AG04449 (cell line): ENCODE measurements around the gene DYNLT1.

Source experiments
- CTCF ChIA-PET: fragments of 350-600 bp; formaldehyde crosslinking; extraction: SDS; loops from one replicate; lab custom pipeline; 2021; ENCODE audit warnings: antibody characterized with exemption; lab: Yijun Ruan, JAX
- POLR2A ChIA-PET: fragments of 400-600, 350-600 bp; formaldehyde crosslinking; extraction: SDS; loops from one replicate; lab custom pipeline; 2020; ENCODE audit warnings: antibody characterized with exemption, inconsistent platforms; lab: Yijun Ruan, JAX
- DNase-seq: peaks from one replicate; pipeline ENCODE4 v3.0.0-alpha.2; 2010; ENCODE audit warnings: low read depth, low spot score
- H3K4me3 ChIP-seq: 2 replicates; pipeline ENCODE4 v1.5.1; 2011; ENCODE audit warnings: low read depth, mild to moderate bottlenecking, control low read depth, low read length
- TF ChIP-seq, protein P1 (sequence below): IDR thresholded peaks from one replicate; pipeline ENCODE4 v1.5.1; 2011; ENCODE audit warnings: mild to moderate bottlenecking, moderate library complexity, low read length, control low read depth, inconsistent platforms; ENCODE audit not compliant: insufficient read depth; ENCODE audit errors: missing control alignments

Gene DYNLT1

DNA sequence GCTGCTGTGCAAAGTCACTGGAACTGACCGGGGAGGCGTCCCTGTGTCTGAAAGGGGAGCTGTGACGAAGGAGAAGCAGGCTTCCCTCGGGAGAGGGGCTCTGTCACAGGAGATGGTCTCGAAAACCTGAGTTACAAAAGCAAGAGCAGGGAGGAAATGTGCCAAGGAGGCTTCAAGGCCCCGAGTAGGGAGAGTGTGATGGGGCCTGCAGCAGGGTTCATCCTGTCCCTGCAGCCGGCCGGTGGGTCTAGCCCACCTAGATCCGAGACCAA is 16.7 kb downstream of the DYNLT1 start:
- H3K4me3 ChIP-seq = no peak overlapping the region
- TF ChIP-seq, protein P1, sequence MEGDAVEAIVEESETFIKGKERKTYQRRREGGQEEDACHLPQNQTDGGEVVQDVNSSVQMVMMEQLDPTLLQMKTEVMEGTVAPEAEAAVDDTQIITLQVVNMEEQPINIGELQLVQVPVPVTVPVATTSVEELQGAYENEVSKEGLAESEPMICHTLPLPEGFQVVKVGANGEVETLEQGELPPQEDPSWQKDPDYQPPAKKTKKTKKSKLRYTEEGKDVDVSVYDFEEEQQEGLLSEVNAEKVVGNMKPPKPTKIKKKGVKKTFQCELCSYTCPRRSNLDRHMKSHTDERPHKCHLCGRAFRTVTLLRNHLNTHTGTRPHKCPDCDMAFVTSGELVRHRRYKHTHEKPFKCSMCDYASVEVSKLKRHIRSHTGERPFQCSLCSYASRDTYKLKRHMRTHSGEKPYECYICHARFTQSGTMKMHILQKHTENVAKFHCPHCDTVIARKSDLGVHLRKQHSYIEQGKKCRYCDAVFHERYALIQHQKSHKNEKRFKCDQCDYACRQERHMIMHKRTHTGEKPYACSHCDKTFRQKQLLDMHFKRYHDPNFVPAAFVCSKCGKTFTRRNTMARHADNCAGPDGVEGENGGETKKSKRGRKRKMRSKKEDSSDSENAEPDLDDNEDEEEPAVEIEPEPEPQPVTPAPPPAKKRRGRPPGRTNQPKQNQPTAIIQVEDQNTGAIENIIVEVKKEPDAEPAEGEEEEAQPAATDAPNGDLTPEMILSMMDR = no peak
- ChIA-PET CTCF (interaction anchor here (1.7 kb wide), 1 partner anchor 63 kb away, joined by 8 read pairs; no protein-coding TSS in a partner anchor), POLR2A (interaction anchor here (0.6 kb wide), 1 partner anchor 19 kb away, joined by 4 read pairs; no protein-coding TSS in a partner anchor)
- DNase-seq = no peak

DNA sequence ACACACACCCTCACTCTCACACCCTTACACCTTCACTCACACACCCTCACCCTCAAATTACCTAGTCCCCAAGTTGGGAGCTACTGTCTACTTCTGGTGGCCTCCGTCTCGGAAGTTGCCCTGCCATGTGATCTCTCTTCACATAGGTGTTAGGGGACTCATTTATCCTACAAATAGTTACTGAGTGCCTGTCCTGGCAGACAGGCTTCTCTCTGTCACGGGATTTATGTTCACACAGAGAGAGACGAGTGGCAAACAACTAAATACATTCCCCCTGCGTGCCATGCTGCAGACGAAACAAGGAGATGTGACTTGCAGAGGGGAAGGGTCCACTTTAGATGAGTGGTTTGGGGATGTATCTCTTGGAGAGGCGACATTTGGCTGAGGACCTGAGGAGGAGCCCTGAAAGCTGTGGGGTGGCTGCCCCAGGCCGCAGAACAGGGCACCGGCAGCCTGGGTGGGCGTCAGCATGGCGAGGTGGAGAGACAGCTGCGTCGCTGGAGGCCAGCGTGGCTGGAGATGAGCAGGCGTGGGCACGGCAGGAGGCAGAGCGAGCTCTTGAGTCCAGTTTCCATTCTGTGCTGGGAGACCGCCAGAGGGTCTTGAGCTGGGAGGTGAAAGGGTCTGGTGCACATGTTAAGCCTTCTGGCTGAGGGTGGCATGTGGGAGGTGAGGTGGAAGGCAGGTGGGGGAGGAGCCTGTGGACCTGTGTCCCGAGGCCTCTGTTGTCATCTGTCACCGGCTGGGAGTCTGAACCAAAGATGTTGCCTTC is 17.2 kb downstream of the DYNLT1 start:
- CTCF ChIA-PET = interaction anchor here (1.0 to 1.7 kb wide), 3 partner anchors 17 to 63 kb away, joined by 3 to 8 read pairs (median 3); partner anchors contain the start of gene DYNLT1
- DNase-seq = no peak
- POLR2A ChIA-PET = interaction anchor here (0.6 kb wide), 1 partner anchor 19 kb away, joined by 4 read pairs; no protein-coding TSS in a partner anchor

DNA sequence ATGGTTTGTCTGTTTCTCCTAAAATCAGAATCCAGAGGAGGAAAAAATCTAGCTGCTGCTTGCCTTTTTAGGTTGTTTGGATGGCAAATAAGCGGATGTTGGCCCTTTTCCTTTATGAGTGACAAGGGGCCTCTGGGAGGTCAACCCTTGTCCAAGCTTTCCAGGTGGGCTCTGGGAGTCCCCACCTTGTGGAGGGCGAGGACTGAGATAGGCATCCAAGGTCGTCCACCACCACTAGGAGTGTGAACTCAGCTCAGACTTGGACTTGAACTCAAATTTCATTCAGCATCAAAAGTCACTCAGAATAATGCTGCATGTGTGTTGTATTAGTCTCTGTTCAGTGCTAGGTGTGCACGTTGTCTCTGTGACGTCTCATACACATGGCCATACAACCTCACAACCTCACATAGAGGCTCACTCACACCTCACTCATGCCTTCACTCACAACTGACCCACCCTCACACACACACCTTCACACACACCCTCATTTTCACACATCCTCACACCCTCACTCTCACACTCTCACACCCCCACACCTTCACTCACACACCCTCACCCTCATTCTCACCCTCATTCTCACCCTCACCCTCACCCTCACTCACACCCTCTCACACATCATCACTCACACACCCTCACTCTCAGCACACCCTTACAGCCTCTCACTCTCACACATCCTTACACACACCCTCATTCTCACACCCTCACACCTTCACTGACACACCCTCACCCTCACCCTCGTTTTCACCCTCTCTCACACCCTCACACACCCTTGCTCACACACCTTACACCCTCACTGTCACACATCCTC is 18.0 kb downstream of the DYNLT1 start:
- TF ChIP-seq, protein P1 = no peak
- ChIA-PET CTCF (interaction anchor here (1.0 to 1.1 kb wide), 2 partner anchors 18 to 21 kb away, joined by 3 read pairs; partner anchors contain the start of gene DYNLT1), POLR2A (no interaction called here)
- no peak overlapping the region for H3K4me3 ChIP-seq
- no peak for DNase-seq

More for the DNA sequence above, 17.2 kb downstream of the DYNLT1 start:
- TF ChIP-seq, protein P1 = no peak
- no peak overlapping the region for H3K4me3 ChIP-seq

DNA sequence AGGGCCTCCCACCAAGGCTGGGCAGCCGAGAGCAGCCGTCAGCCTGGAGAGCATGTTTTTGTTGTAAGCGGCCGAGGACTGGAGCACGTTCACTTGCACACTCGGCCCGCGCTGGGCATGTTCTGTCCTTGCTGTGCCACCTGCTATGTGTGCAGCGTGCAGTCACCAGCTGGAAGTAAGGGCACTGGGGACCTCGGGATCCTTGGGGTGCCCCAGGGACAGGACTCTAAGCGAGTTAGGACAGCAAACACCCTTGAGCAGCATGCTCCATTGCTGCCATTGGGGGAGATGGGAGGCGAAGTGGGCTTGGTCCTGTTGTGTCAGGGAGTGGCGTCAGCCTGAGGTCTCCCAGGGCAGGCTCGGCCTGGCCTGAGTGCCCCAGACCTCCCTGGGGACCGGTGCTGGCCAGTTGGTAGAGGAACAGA is 18.6 kb downstream of the DYNLT1 start:
- POLR2A ChIA-PET = no interaction called here
- TF ChIP-seq, protein P1 = no peak
- no peak for DNase-seq
- no peak overlapping the region for H3K4me3 ChIP-seq
- CTCF ChIA-PET = interaction anchor here (1.0 kb wide), 1 partner anchor 405 kb away, joined by 3 read pairs; no protein-coding TSS in a partner anchor

DNA sequence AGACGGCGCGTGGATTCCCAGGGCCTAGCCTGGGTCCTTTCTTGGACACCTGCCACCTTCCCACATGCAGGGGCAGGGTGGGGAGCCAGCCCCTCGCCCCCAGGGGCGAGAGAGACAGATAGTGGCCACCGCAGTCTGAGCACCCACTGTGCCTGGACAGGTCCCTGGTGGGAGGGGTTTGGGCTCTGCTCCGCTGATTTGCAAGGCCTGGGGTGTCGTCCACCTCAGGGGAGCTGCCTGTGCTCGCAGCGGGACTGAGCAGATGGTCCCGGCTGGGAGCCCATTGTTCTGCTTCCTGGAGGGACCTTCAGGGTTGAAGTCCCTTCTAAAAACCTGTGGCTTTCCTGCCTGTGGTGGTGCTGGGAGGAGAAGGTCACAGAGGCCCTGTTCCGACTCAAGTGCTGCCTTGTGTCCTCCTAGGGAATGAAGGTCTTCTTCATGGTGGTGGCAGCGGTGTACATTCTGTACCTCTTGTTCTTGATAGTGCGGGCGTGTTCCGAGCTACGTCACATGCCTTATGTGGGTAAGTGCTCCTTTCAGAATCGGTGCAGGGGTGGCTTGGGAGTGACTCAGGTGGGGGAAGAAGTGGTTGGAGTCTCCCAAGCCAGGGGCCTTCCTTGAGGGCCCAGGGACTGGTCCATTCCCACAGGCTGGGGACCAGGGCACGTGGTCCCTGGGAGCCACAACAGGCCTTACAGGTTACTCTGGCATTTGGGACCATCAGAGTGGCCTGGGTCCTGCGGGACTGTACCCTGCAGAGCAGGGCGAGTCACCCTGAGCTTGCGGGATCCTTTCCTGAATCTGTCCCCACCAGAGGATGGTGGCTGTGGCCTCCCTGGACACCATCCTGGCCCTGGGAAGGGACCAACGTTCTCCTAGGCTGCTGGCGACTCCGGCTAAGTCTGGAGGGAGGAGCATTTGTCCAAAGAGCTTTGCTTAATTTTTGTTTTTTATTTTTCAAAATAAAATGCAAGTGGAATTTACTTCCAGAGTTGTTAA is 19.6 kb downstream of the DYNLT1 start:
- H3K4me3 ChIP-seq = no peak overlapping the region
- no peak for DNase-seq
- CTCF ChIA-PET = interaction anchor here (1.0 to 8.7 kb wide), 2 partner anchors 18 to 404 kb away, joined by 3 to 53 read pairs; no protein-coding TSS in a partner anchor

More for the DNA sequence above, 19.6 kb downstream of the DYNLT1 start:
- TF ChIP-seq, protein P1 = no peak
- POLR2A ChIA-PET = no interaction called here
